ENCODE measurements around the gene PRKAG1. TPM values are rescaled to one million over a fixed set of nuclear protein-coding genes. Genes with fewer than 3 reads are reported as not detected.

Gene PRKAG1
- total and polyA plus RNA-seq, 2 donors (not counting 1 experiment from before 2014, with no cell fraction given), result 28.5 to 60.0 TPM

- H3K27me3 ChIP-seq (replicated peaks in 1 of 4; ENCODE audit: control extremely low read depth in 1 of 4, control insufficient read depth in 3 of 4, insufficient read depth in 4 of 4, low read length in 3 of 4), result peaks cover 0 to 72% (median 33%) of the 10 kb centered on the region in 4 experiments
- ATAC-seq (ENCODE audit: low read depth), result peak; percentile 26
- H3K4me3 ChIP-seq (ENCODE audit: control extremely low read depth in 1 of 5, extremely low read depth in 1 of 5, insufficient read depth in 1 of 5, low read depth in 2 of 5, low read length in 4 of 5), result peak overlapping the region in 1 of 5 experiments; percentile 23
- Mint-ChIP-seq H3K4me3 (peak overlapping the region; percentile 59), H3K27ac (no peak overlapping the region), H3K9me3 (ENCODE audit: insufficient read depth) (no peaks in the 10 kb centered on the region), H3K4me1 (peaks cover 40% of the 10 kb centered on the region), H3K27me3 (peaks cover 32% of the 10 kb centered on the region)
- no peaks in the 10 kb centered on the region for H3K79me2 ChIP-seq (ENCODE audit: control insufficient read depth, insufficient read depth, low read length)
- peak overlapping the region; percentile 60 for H3K4me2 ChIP-seq (replicated peaks; ENCODE audit: low read depth, low read length, poor library complexity, severe bottlenecking)
- peak overlapping the region; percentile 11 for H3K9ac ChIP-seq (ENCODE audit: low read length)
- ChIA-PET CTCF (interaction anchor here (0.9 to 6.7 kb wide), 16 partner anchors 8 to 142 kb away, joined by 3 to 61 read pairs (median 6); partner anchors contain the start of genes ARF3, DDX23, FKBP11 and PRKAG1), POLR2A (no interaction called here)
- TF ChIP-seq CTCF (IDR thresholded peaks at IDR 0.05) (peak; percentile 86), EZH2 (IDR thresholded peaks at IDR 0.05; ENCODE audit: borderline replicate concordance, insufficient read depth, low read depth, low read length, poor library complexity, severe bottlenecking) (peak; percentile 96)
- H4K20me1 ChIP-seq (ENCODE audit: control insufficient read depth, insufficient read depth, low read length, poor library complexity, severe bottlenecking), result peaks cover 3% of the 10 kb centered on the region
- peaks cover 37 to 44% of the 10 kb centered on the region in 2 donors for H3K4me1 ChIP-seq (ENCODE audit: control insufficient read depth in 2 of 2, insufficient read depth in 2 of 2, low read length in 2 of 2)
- intact Hi-C loops (cut with micrococcal nuclease), result loop anchor here (2.0 to 5.0 kb wide), 4 partner anchors 14 to 747 kb away; partner anchors contain the start of genes DDX23 and TMBIM6
- H3K27ac ChIP-seq (ENCODE audit: low read length in 2 of 2), result no peak overlapping the region
- no peaks in the 10 kb centered on the region for H3K36me3 ChIP-seq (replicated peaks in 1 of 2; ENCODE audit: control extremely low read depth in 1 of 2, control insufficient read depth in 1 of 2, extremely low read depth in 1 of 2, insufficient read depth in 2 of 2, low read length in 1 of 2)
- H3K9me3 ChIP-seq (ENCODE audit: control extremely low read depth in 1 of 3, control insufficient read depth in 2 of 3, insufficient read depth in 1 of 3, low read length in 2 of 3), result peaks cover 0 to 4% (median 0%) of the 10 kb centered on the region in 3 donors
- 5% methylated on average over 21 of the region's 32 CpGs for WGBS (ENCODE audit: insufficient coverage)
- DNase-seq, result peak; percentile 72
- H2AFZ ChIP-seq (ENCODE audit: insufficient read depth, low read depth, low read length, poor library complexity, severe bottlenecking), result peak overlapping the region; percentile 57
Observed at GRCh38 chr12:48995086-48995879, 23.3 kb downstream of the PRKAG1 start.

Data from B cell (primary cell).